Lung (tissue), 12 donors: ENCODE data around the gene CLCF1. TPM values are rescaled to one million over a fixed set of nuclear protein-coding genes. Genes with fewer than 3 reads are reported as not detected.

ENCODE experiments used
- ATAC-seq: fragments of 200-7000 bp; cut with Tn5 transposase; one replicate; pipeline ENCODE4 v1.9.1; 2020; ENCODE audit warnings: moderate number of reproducible peaks; ENCODE audit not compliant: insufficient read depth, low FRiP score
- DNase-seq, 3 donors: peaks; one replicate each; pipeline ENCODE4 v3.0.0-alpha.2; 2013 to 2017
- H3K27ac ChIP-seq, 2 donors: one replicate each; pipeline ENCODE4 v1.5.1; 2013; ENCODE audit warnings: mild to moderate bottlenecking in 2 of 2, moderate library complexity in 2 of 2, control low read depth in 1 of 2, inconsistent platforms in 1 of 2, low read depth in 1 of 2, low read length in 1 of 2
- H3K27me3 ChIP-seq, 3 donors: one replicate each; pipeline ENCODE4 v1.5.1; 2013; ENCODE audit warnings: low read length in 2 of 3; ENCODE audit not compliant: control insufficient read depth in 3 of 3, insufficient read depth in 3 of 3
- H3K36me3 ChIP-seq, 4 donors: one replicate each; pipeline ENCODE4 v1.5.1; 2013; ENCODE audit warnings: low read length in 4 of 4, mild to moderate bottlenecking in 1 of 4, moderate library complexity in 1 of 4; ENCODE audit not compliant: control insufficient read depth in 4 of 4, insufficient read depth in 4 of 4
- H3K4me1 ChIP-seq, 5 donors: one replicate each; pipeline ENCODE4 v1.5.1; 2013; ENCODE audit warnings: low read length in 5 of 5, mild to moderate bottlenecking in 2 of 5, moderate library complexity in 1 of 5; ENCODE audit not compliant: control insufficient read depth in 5 of 5, insufficient read depth in 5 of 5
- H3K4me3 ChIP-seq: one replicate; pipeline ENCODE4 v1.5.1; 2013; ENCODE audit warnings: mild to moderate bottlenecking, control low read depth, moderate library complexity
- H3K9ac ChIP-seq, 2 donors: one replicate each; pipeline ENCODE4 v1.5.1; 2013; ENCODE audit warnings: low read length in 2 of 2, control low read depth in 1 of 2; ENCODE audit not compliant: insufficient read depth in 1 of 2
- H3K9me3 ChIP-seq, 4 donors: one replicate each; pipeline ENCODE4 v1.5.1; 2013; ENCODE audit warnings: low read length in 3 of 4, mild to moderate bottlenecking in 1 of 4, moderate library complexity in 1 of 4; ENCODE audit not compliant: control insufficient read depth in 4 of 4, insufficient read depth in 3 of 4
- CTCF ChIP-seq: IDR thresholded peaks from 2 replicates; pipeline ENCODE4 v1.5.1; 2012; ENCODE audit warnings: mild to moderate bottlenecking; ENCODE audit errors: control extremely low read depth, extremely low read depth
- WGBS, 2 donors: extraction: QIAGEN DNeasy Blood & Tissue Kit; methylation state at CpG; one replicate each; pipeline ENCODE4 v1.1.7; 2013; 5-methylcytosine and 5-hydroxymethylcytosine counted together
- polyA plus RNA-seq, 2 donors: library from polyadenylated mRNA; stranded (reverse); fragments of 200-250 nt; gene quantifications; one replicate each; pipeline ENCODE4 v1.2.1, GENCODE V29; 2013
- total RNA-seq, 2 donors: library from RNA; depleted of rRNA in 1 of 2; stranded (reverse); fragments of >200 nt in 1 of 2; gene quantifications; one replicate each; pipeline ENCODE4 v1.2.1, GENCODE V29; 2014 to 2021
- donor health status: control.
- donor health status: control.
- donor health status: Bipolar disorder and iron deficiency.
- donor health status: healthy.
- donor health status: DM: yes; HTN: yes; CAD: no.

Gene CLCF1
- total and polyA plus RNA-seq, 4 donors = 3.5 to 10.0 (median 8.7) TPM

DNA sequence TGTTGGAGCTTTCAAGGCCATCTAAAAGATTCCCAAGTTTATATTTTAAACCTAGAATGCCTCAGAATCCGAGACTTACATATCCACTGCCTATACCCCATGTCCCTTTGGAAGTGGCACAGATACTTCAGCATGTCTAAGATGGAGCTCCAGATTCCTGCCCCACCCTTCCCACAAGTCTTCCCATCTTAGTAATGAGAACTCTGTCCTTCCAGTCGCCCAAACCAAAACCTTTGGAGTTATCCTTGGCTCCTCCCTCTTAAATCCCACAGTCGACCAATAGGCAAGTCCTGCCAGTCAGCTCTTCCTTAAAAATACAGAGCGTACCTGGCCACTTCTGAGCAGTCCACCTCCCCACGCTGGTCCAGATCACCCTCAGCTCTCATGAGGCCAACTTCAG, 24.4 kb downstream of the CLCF1 start:
- Histone ChIP-seq H3K36me3 (peaks cover 0 to 6% (median 0%) of the 10 kb centered on the region in 4 donors), H3K27ac (no peak overlapping the region), H3K9ac (no peak overlapping the region), H3K4me1 (peaks cover 0 to 15% (median 8%) of the 10 kb centered on the region in 5 donors), H3K9me3 (no peaks in the 10 kb centered on the region), H3K4me3 (no peak overlapping the region), H3K27me3 (no peaks in the 10 kb centered on the region)
- WGBS, 2 donors = 83 to 90% methylated on average over 5 of the region's 5 CpGs
- ATAC-seq (no peak), DNase-seq (no peak)
- no peak for TF ChIP-seq CTCF

GRCh38 chr11:67347964-67348749, 25.2 kb downstream of the CLCF1 start:
- TF ChIP-seq CTCF = no peak
- DNase-seq (no peak), ATAC-seq (no peak)
- H3K9me3 ChIP-seq = no peaks in the 10 kb centered on the region
- H3K4me3 ChIP-seq = no peak overlapping the region
- WGBS, 2 donors = 69 to 73% methylated on average over 11 of the region's 11 CpGs
- peaks cover 0 to 11% (median 8%) of the 10 kb centered on the region in 5 donors for H3K4me1 ChIP-seq
- no peak overlapping the region for H3K27ac ChIP-seq
- H3K9ac ChIP-seq = no peak overlapping the region
- no peaks in the 10 kb centered on the region for H3K27me3 ChIP-seq
- H3K36me3 ChIP-seq = peaks cover 0 to 6% (median 0%) of the 10 kb centered on the region in 4 donors

DNA sequence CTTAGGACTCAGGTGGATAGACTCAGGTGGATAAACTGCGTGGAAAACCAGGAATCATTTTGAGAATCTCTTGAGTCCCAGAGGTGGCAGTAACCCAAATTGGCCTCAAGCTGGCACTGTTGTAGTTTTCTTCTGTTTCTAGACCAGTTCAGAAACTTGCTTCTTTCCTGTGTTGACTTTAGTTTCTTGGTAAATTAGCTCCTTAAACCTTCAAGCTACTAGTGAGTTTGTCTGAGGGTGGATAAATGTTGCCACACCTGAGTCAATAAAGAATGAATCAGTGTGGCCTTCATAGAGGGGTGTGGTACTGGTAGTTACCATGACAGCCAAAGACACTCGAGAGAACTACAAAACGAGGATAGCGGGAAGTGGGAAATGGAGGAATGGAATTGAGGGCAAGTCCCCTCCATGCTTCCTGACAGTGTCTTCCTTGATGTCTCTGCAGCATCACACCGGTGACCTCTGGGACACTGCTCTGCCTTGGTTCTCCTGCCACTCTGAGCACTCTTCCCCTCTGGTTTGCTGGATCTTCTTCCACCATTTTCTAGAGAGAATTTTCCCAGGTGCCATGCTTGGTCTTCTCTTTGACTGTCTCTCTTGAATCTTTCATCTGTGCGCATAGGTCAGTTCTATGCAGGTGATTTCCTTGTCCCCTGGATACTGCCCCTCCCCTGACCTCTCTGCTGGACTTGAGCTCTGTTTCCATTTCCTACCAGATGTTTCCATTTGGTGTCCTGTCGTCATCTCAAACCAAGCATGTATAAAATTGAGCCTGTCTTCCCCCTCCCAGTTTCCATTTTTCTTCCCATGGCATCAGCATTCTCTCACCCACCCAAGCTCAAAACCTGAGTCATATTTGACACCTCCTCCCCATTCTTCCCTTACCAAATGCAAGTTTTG, 27.2 kb downstream of the CLCF1 start:
- DNase-seq (peak in 2 of 3 donors; percentile 55 to 71), ATAC-seq (peak; percentile 75)
- Histone ChIP-seq H3K4me1 (peaks cover 0 to 5% (median 0%) of the 10 kb centered on the region in 5 donors), H3K9me3 (no peaks in the 10 kb centered on the region), H3K4me3 (no peak overlapping the region), H3K36me3 (peaks cover 0 to 3% (median 0%) of the 10 kb centered on the region in 4 donors), H3K27ac (peak overlapping the region in 1 of 2 donors; percentile 34), H3K27me3 (no peaks in the 10 kb centered on the region), H3K9ac (no peak overlapping the region)
- TF ChIP-seq CTCF = peak; percentile 29
- 64 to 80% methylated on average over 7 of the region's 7 CpGs for WGBS, 2 donors
